OCI-LY7 (cell line): Measurements from ENCODE around the gene SHISAL1. TPM values are rescaled to one million over a fixed set of nuclear protein-coding genes. Genes with fewer than 3 reads are reported as not detected.
A peak's percentile ranks its signal among the peaks of the same experiment; 100 is the strongest.

Experiments
- BruUV-seq: library from RNA; stranded (reverse); fragments of 400-500 nt; replicated peaks from 2 replicates; lab custom pipeline; 2021; lab: Mats Ljungman, UMichigan
- CTCF ChIA-PET: fragments of 300-600 bp; sonication (Branson Sonifier 250); formaldehyde crosslinking; loops from one replicate; lab custom pipeline; 2022; ENCODE audit warnings: antibody characterized with exemption; ENCODE audit not compliant: unreplicated experiment; lab: Charles Lee
- POLR2A ChIA-PET: fragments of 300-600 bp; sonication (Branson Sonifier 250); formaldehyde crosslinking; loops from one replicate; lab custom pipeline; 2022; ENCODE audit warnings: antibody characterized with exemption; lab: Charles Lee
- DNase-seq: peaks from one replicate; pipeline ENCODE4 v3.0.0-alpha.2; 2015; ENCODE audit warnings: low spot score
- H2AFZ ChIP-seq: fragments of 200-600 bp; sonication (generic), shearing (Covaris generic); 2 replicates; pipeline ENCODE4 v1.6.1; 2014; ENCODE audit warnings: mild to moderate bottlenecking, antibody characterized with exemption, low read length, moderate library complexity
- H3K27ac ChIP-seq: fragments of 200-600 bp; sonication (generic); 2 replicates; pipeline ENCODE4 v1.5.1; 2014; ENCODE audit warnings: mixed run types, low read depth, mild to moderate bottlenecking, moderate library complexity, low read length, inconsistent platforms; ENCODE audit not compliant: poor library complexity, severe bottlenecking
- H3K36me3 ChIP-seq: fragments of 200-600 bp; sonication (generic); 2 replicates; pipeline ENCODE4 v1.6.1; 2014; ENCODE audit warnings: mild to moderate bottlenecking, antibody characterized with exemption, low read length, moderate library complexity, mixed read lengths; ENCODE audit not compliant: insufficient read depth
- H3K4me1 ChIP-seq: fragments of 200-600 bp; sonication (generic); 2 replicates; pipeline ENCODE4 v1.5.1; 2014; ENCODE audit warnings: mild to moderate bottlenecking, low read length; ENCODE audit not compliant: insufficient read depth, poor library complexity, severe bottlenecking
- H3K4me2 ChIP-seq: fragments of 200-600 bp; sonication (generic); 2 replicates; pipeline ENCODE4 v1.6.1; 2014; ENCODE audit warnings: mild to moderate bottlenecking, low read length
- H3K4me3 ChIP-seq: fragments of 200-600 bp; sonication (generic); 2 replicates; pipeline ENCODE4 v1.5.1; 2014; ENCODE audit warnings: mild to moderate bottlenecking, low read depth, low read length; ENCODE audit not compliant: poor library complexity, severe bottlenecking
- H3K79me2 ChIP-seq: fragments of 200-600 bp; sonication (generic); 2 replicates; pipeline ENCODE4 v1.6.1; 2016; ENCODE audit warnings: low read depth, mild to moderate bottlenecking, low read length, moderate library complexity, mixed read lengths; ENCODE audit not compliant: insufficient read depth
- H3K9me2 ChIP-seq: fragments of 200-600 bp; sonication (generic); 2 replicates; pipeline ENCODE4 v1.6.1; 2016; ENCODE audit warnings: mild to moderate bottlenecking, low read length, mixed read lengths; ENCODE audit not compliant: insufficient read depth
- H3K9me3 ChIP-seq: fragments of 200-600 bp; sonication (generic); 2 replicates; pipeline ENCODE4 v1.6.1; 2014; ENCODE audit warnings: mild to moderate bottlenecking, mixed run types, low read length, mixed read lengths
- H4K20me1 ChIP-seq: fragments of 200-600 bp; sonication (generic); 2 replicates; pipeline ENCODE4 v1.6.1; 2014; ENCODE audit warnings: mild to moderate bottlenecking, antibody characterized with exemption, low read length, moderate library complexity, mixed read lengths; ENCODE audit not compliant: insufficient read depth
- EZH2phosphoT487 ChIP-seq: fragments of 200-600 bp; sonication (generic); IDR thresholded peaks from 2 replicates; pipeline ENCODE4 v1.6.1; 2018; ENCODE audit warnings: low read depth, borderline replicate concordance, mild to moderate bottlenecking, mixed run types, antibody characterized with exemption, low read length, moderate library complexity, mixed read lengths
- intact Hi-C: fragments of 100-400 bp; cut with micrococcal nuclease; formaldehyde crosslinking; loops from one replicate; pipeline ENCODE4 v1.10.0; 2022; ENCODE audit not compliant: unreplicated experiment
- total RNA-seq, 2 experiments: library from RNA; depleted of rRNA in 1 of 2; stranded (reverse); fragments of >200 nt in 1 of 2; shearing (Covaris generic) in 1 of 2; gene quantifications; 2 replicates each; pipeline ENCODE4 v1.2.3, GENCODE V29; 2014 to 2022
- TF ChIP-seq, protein P1 (sequence below): fragments of 200-600 bp; sonication (generic); conservative IDR thresholded peaks from 2 replicates; pipeline ENCODE4 v1.5.1; 2014; ENCODE audit warnings: mild to moderate bottlenecking, antibody characterized with exemption, low read length, moderate library complexity, mixed read lengths

SHISAL1 gene
- total RNA-seq, 2 experiments from 2014 or later, result not detected

DNA sequence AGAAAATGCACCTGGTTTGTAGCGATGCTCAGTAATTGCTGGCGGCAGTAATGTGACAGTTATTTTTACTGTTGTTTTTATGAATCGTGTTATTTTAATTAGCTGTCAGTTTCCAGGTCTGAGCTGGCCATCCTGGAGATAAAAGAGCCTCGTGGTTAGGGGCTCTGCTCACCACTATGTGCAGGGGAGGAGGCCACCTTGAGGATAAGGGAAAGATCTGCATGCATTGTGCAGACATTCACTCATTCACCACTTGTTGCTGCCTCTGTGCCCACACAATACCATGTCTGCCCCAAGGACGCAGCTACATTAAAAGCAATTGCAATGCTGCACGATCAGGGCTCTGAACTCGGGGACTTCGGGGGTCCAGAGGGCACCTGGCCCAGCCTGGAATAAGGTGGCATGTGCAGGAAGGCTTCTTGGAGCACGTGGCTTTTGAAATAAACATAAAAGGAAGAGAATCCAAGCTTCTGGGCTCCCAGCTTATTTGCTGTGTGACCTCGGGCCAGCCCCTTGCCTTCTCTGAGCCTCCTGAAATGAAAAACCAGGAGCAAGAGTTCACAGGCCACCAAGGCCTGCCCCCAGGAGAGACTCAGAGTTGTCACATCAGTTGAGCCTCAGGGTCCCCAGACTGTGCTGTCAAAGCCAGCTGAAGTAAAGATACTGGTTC is 44.7 kb upstream of the SHISAL1 start:
- H3K4me2 ChIP-seq, result no peak overlapping the region
- TF ChIP-seq EZH2phosphoT487, result no peak
- TF ChIP-seq, protein P1, sequence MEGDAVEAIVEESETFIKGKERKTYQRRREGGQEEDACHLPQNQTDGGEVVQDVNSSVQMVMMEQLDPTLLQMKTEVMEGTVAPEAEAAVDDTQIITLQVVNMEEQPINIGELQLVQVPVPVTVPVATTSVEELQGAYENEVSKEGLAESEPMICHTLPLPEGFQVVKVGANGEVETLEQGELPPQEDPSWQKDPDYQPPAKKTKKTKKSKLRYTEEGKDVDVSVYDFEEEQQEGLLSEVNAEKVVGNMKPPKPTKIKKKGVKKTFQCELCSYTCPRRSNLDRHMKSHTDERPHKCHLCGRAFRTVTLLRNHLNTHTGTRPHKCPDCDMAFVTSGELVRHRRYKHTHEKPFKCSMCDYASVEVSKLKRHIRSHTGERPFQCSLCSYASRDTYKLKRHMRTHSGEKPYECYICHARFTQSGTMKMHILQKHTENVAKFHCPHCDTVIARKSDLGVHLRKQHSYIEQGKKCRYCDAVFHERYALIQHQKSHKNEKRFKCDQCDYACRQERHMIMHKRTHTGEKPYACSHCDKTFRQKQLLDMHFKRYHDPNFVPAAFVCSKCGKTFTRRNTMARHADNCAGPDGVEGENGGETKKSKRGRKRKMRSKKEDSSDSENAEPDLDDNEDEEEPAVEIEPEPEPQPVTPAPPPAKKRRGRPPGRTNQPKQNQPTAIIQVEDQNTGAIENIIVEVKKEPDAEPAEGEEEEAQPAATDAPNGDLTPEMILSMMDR, result peak; percentile 34; the same call in 1 of the 2 replicates
- no peaks in the 10 kb centered on the region for H3K36me3 ChIP-seq
- H3K79me2 ChIP-seq, result no peaks in the 10 kb centered on the region
- intact Hi-C loops, result no loop called here
- H3K27ac ChIP-seq, result no peak overlapping the region
- DNase-seq, result no peak
- H3K9me2 ChIP-seq, result no peaks in the 10 kb centered on the region
- H4K20me1 ChIP-seq, result no peaks in the 10 kb centered on the region; the same call in 1 of the 2 replicates
- CTCF ChIA-PET, result no interaction called here
- POLR2A ChIA-PET, result interaction anchor here (0.6 kb wide), 1 partner anchor 923 kb away, joined by 3 read pairs; no protein-coding TSS in a partner anchor
- no peak overlapping the region for H2AFZ ChIP-seq
- H3K9me3 ChIP-seq, result no peaks in the 10 kb centered on the region
- BruUV-seq, result no TSS peak
- no peaks in the 10 kb centered on the region for H3K4me1 ChIP-seq
- no peak overlapping the region for H3K4me3 ChIP-seq

DNA sequence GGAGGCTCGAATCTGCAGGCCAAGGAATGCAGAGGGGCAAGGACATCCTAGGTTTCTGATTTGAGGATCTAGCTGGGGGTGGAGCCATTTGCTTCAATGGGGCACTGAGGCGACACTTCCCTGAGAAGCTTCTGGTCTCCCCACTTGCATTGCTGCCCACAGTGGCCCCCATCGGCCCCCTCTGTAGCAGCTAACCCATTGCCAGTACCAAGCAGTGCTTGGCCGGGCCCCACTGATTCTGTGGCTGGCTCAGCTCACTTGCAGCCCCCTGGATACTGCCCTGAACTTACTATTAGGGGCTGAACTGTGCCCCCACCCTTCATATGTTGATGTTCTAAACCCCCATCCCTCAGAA is 42.9 kb upstream of the SHISAL1 start:
- POLR2A ChIA-PET, result no interaction called here
- TF ChIP-seq EZH2phosphoT487, result no peak
- TF ChIP-seq, protein P1, result no peak
- no peak for DNase-seq

DNA sequence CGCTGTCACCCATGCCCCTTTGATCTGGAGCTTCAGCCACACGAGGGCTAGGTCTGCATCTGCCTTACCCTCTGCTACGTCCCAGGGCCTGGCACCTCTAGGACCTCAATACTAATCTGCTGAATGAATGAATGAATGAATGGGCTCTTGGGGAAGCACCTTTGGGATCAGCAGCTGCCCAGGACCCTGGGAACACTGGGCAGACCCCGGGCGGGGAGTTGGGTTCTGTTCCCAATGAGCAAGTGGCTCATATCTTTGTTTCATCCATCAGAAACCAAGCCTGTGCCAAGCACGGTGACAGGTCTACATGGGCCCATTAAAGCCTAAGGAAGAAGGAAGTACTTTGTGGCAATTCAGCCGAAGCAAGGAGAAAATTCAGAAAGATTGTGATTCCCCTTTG is 41.5 kb upstream of the SHISAL1 start:
- H3K4me1 ChIP-seq, result no peaks in the 10 kb centered on the region
- DNase-seq, result no peak
- intact Hi-C loops, result no loop called here
- no peaks in the 10 kb centered on the region for H3K9me3 ChIP-seq
- H3K4me2 ChIP-seq, result no peak overlapping the region
- no TSS peak for BruUV-seq
- no peaks in the 10 kb centered on the region for H4K20me1 ChIP-seq
- no peak overlapping the region for H2AFZ ChIP-seq
- H3K79me2 ChIP-seq, result no peaks in the 10 kb centered on the region
- H3K4me3 ChIP-seq, result no peak overlapping the region
- H3K27ac ChIP-seq, result no peak overlapping the region
- H3K9me2 ChIP-seq, result no peaks in the 10 kb centered on the region
- TF ChIP-seq, protein P1, result no peak
- no peak for TF ChIP-seq EZH2phosphoT487
- no peaks in the 10 kb centered on the region for H3K36me3 ChIP-seq
- POLR2A ChIA-PET, result interaction anchor here (0.7 kb wide), 2 partner anchors 22 to 25 kb away, joined by 3 to 5 read pairs; no protein-coding TSS in a partner anchor
- CTCF ChIA-PET, result no interaction called here

More for the DNA sequence above, 42.9 kb upstream of the SHISAL1 start:
- Histone ChIP-seq H3K4me1 (no peaks in the 10 kb centered on the region), H3K9me3 (no peaks in the 10 kb centered on the region), H3K36me3 (no peaks in the 10 kb centered on the region), H2AFZ (no peak overlapping the region), H3K4me2 (no peak overlapping the region), H4K20me1 (no peaks in the 10 kb centered on the region; the same call in 1 of the 2 replicates), H3K79me2 (no peaks in the 10 kb centered on the region), H3K4me3 (no peak overlapping the region), H3K9me2 (no peaks in the 10 kb centered on the region), H3K27ac (no peak overlapping the region)
- no TSS peak for BruUV-seq
- CTCF ChIA-PET, result no interaction called here
- intact Hi-C loops, result no loop called here
